HG02973 (cell line): ENCODE data around the gene MIP.
A peak's percentile ranks its signal among the peaks of the same experiment; 100 is the strongest.
"Not testable (repeated sequence)": the region's sequence is repeated elsewhere in the genome, so short reads cannot be mapped to it uniquely, and the experiment has no call there.

Source experiments
- ATAC-seq: cut with Tn5 transposase; IDR thresholded peaks from one replicate; pipeline ENCODE4 v1.9.1; 2021; ENCODE audit warnings: moderate library complexity; ENCODE audit not compliant: unreplicated experiment

Gene MIP

GRCh38 chr12:56468216-56469006 lies 14.0 kb upstream of the MIP start, which contains the start of gene SPRYD4:
Gene SPRYD4, plus strand, starts transcription at chr12:56468578. Its CDS starts 14 bp downstream, at chr12:56468592.
- peak; percentile 76 for ATAC-seq

GRCh38 chr12:56462565-56462964 lies 8.1 kb upstream of the MIP start:
- ATAC-seq, result no peak

GRCh38 chr12:56461235-56462159 lies 7.0 kb upstream of the MIP start:
- no peak for ATAC-seq

GRCh38 chr12:56457817-56458216 lies 3.4 kb upstream of the MIP start:
- no peak for ATAC-seq

- ATAC-seq, result no peak
These were observed 3.3 kb downstream of the MIP start for GRCh38 chr12:56451147-56451546.

GRCh38 chr12:56450241-56450640 lies 4.2 kb downstream of the MIP start:
- ATAC-seq, result no peak

GRCh38 chr12:56449622-56449984 lies 4.9 kb downstream of the MIP start:
- no peak for ATAC-seq

- peak; percentile 92 for ATAC-seq
These were observed 5.4 kb downstream of the MIP start, which contains the start of gene TIMELESS for GRCh38 chr12:56448860-56449621. Gene TIMELESS, minus strand, starts transcription at chr12:56449426. Its CDS starts 15,256 bp downstream, at chr12:56434170.

GRCh38 chr12:56443208-56443607 lies 11.2 kb downstream of the MIP start:
- not testable (repeated sequence) for ATAC-seq

GRCh38 chr12:56437430-56438176 lies 16.9 kb downstream of the MIP start:
- ATAC-seq, result no peak

GRCh38 chr12:56434828-56435227 lies 19.6 kb downstream of the MIP start:
- no peak for ATAC-seq

- ATAC-seq, result no peak
These were observed 22.6 kb downstream of the MIP start for GRCh38 chr12:56431850-56432249.

- no peak for ATAC-seq
These were observed 23.2 kb downstream of the MIP start for GRCh38 chr12:56431288-56431687.

- no peak for ATAC-seq
These were observed 28.5 kb downstream of the MIP start for GRCh38 chr12:56425940-56426438.

GRCh38 chr12:56425193-56425592 lies 29.3 kb downstream of the MIP start:
- ATAC-seq, result no peak

- ATAC-seq, result no peak
These were observed 34.0 kb downstream of the MIP start for GRCh38 chr12:56420411-56420810.

- no peak for ATAC-seq
These were observed 36.7 kb downstream of the MIP start for GRCh38 chr12:56417739-56418138.

- ATAC-seq, result no peak
These were observed 40.1 kb downstream of the MIP start for GRCh38 chr12:56414401-56414800.

- ATAC-seq, result no peak
These were observed 41.1 kb downstream of the MIP start for GRCh38 chr12:56413392-56413791.
